Ishikawa (cell line): Measurements from ENCODE around the gene CANT1.

Experiments
- CREB1 ChIP-seq: IDR thresholded peaks from 2 replicates; pipeline ENCODE4 v1.6.1; 2012; ENCODE audit warnings: low read depth
- EP300 ChIP-seq: IDR thresholded peaks from 2 replicates; pipeline ENCODE4 v1.6.1; 2012; ENCODE audit warnings: borderline replicate concordance
- MAX ChIP-seq: IDR thresholded peaks from 2 replicates; pipeline ENCODE4 v1.6.1; 2012
- NFIC ChIP-seq: IDR thresholded peaks from 2 replicates; pipeline ENCODE4 v1.6.1; 2012
- TAF1 ChIP-seq: IDR thresholded peaks from 2 replicates; pipeline ENCODE4 v1.6.1; 2012; ENCODE audit warnings: low read depth, mild to moderate bottlenecking
- TEAD4 ChIP-seq: IDR thresholded peaks from 2 replicates; pipeline ENCODE4 v1.6.1; 2012
- ZBTB7A ChIP-seq: IDR thresholded peaks from 2 replicates; pipeline ENCODE4 v1.6.1; 2012; ENCODE audit warnings: low read depth
- TF ChIP-seq, protein P1 (sequence below): IDR thresholded peaks from 2 replicates; pipeline ENCODE4 v1.6.1; 2012; ENCODE audit warnings: low read depth, mild to moderate bottlenecking

GRCh38 chr17:78966123-78966813, 43.3 kb downstream of the CANT1 start:
- TF ChIP-seq TAF1: no peak
- TF ChIP-seq EP300: no peak
- TF ChIP-seq, protein P1, sequence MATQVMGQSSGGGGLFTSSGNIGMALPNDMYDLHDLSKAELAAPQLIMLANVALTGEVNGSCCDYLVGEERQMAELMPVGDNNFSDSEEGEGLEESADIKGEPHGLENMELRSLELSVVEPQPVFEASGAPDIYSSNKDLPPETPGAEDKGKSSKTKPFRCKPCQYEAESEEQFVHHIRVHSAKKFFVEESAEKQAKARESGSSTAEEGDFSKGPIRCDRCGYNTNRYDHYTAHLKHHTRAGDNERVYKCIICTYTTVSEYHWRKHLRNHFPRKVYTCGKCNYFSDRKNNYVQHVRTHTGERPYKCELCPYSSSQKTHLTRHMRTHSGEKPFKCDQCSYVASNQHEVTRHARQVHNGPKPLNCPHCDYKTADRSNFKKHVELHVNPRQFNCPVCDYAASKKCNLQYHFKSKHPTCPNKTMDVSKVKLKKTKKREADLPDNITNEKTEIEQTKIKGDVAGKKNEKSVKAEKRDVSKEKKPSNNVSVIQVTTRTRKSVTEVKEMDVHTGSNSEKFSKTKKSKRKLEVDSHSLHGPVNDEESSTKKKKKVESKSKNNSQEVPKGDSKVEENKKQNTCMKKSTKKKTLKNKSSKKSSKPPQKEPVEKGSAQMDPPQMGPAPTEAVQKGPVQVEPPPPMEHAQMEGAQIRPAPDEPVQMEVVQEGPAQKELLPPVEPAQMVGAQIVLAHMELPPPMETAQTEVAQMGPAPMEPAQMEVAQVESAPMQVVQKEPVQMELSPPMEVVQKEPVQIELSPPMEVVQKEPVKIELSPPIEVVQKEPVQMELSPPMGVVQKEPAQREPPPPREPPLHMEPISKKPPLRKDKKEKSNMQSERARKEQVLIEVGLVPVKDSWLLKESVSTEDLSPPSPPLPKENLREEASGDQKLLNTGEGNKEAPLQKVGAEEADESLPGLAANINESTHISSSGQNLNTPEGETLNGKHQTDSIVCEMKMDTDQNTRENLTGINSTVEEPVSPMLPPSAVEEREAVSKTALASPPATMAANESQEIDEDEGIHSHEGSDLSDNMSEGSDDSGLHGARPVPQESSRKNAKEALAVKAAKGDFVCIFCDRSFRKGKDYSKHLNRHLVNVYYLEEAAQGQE: no peak
- TF ChIP-seq MAX: no peak
- no peak for TF ChIP-seq ZBTB7A
- TF ChIP-seq CREB1: no peak
- no peak for TF ChIP-seq NFIC
- TF ChIP-seq TEAD4: no peak
